Large intestine (tissue), 3 donors: Measurements from ENCODE around the gene AMOTL2. TPM values are rescaled to one million over a fixed set of nuclear protein-coding genes. Genes with fewer than 3 reads are reported as not detected.

ENCODE experiments used
- DNase-seq, 2 donors: peaks; one replicate each; pipeline versions ENCODE4 v3.0.0 to v3.0.0-alpha.2; 2013
- H3K27ac ChIP-seq: one replicate; pipeline ENCODE4 v1.5.1; 2013; ENCODE audit warnings: low read length
- H3K27me3 ChIP-seq: 2 replicates; pipeline ENCODE4 v1.6.1; 2013; ENCODE audit warnings: low read length; ENCODE audit not compliant: control insufficient read depth, insufficient read depth
- H3K36me3 ChIP-seq: 2 replicates; pipeline ENCODE4 v1.6.1; 2013; ENCODE audit warnings: low read length; ENCODE audit not compliant: control insufficient read depth, insufficient read depth
- H3K4me1 ChIP-seq: one replicate; pipeline ENCODE4 v1.6.1; 2013; ENCODE audit warnings: low read length; ENCODE audit not compliant: control insufficient read depth, insufficient read depth
- H3K4me3 ChIP-seq: one replicate; pipeline ENCODE4 v1.5.1; 2013; ENCODE audit warnings: low read length
- H3K9me3 ChIP-seq: one replicate; pipeline ENCODE4 v1.6.1; 2013; ENCODE audit warnings: mild to moderate bottlenecking, low read depth, low read length, moderate library complexity; ENCODE audit not compliant: control insufficient read depth
- WGBS: methylation state at CpG from one replicate; pipeline ENCODE4 v1.1.5; 2013; ENCODE audit warnings: low lambda C conversion rate; ENCODE audit not compliant: insufficient coverage; 5-methylcytosine and 5-hydroxymethylcytosine counted together
- polyA plus RNA-seq: library from polyadenylated mRNA; unstranded; fragments of 120-200 nt; gene quantifications from one replicate; pipeline ENCODE4 v1.2.1, GENCODE V29; 2013

AMOTL2 gene
- polyA plus RNA-seq, 1 donor, result 36.0 TPM

- Histone ChIP-seq H3K36me3 (no peaks in the 10 kb centered on the region), H3K27ac (peak overlapping the region; percentile 85), H3K27me3 (no peaks in the 10 kb centered on the region), H3K9me3 (no peaks in the 10 kb centered on the region), H3K4me1 (peaks cover 44% of the 10 kb centered on the region), H3K4me3 (no peak overlapping the region)
- no CpG with 5 or more reads among the region's 9 CpGs for WGBS
- peak; percentile 89 to 96 for DNase-seq
These were observed 64.1 kb downstream of the AMOTL2 start for GRCh38 chr3:134309987-134310700.

- Histone ChIP-seq H3K4me3 (no peak overlapping the region), H3K36me3 (no peaks in the 10 kb centered on the region), H3K4me1 (peaks cover 37% of the 10 kb centered on the region), H3K27ac (peak overlapping the region; percentile 81), H3K27me3 (no peaks in the 10 kb centered on the region), H3K9me3 (no peaks in the 10 kb centered on the region)
- peak; percentile 75 to 81 for DNase-seq
- no CpG with 5 or more reads among the region's 11 CpGs for WGBS
These were observed 65.8 kb downstream of the AMOTL2 start for GRCh38 chr3:134308350-134308891.

GRCh38 chr3:134307425-134307824 lies 66.8 kb downstream of the AMOTL2 start:
- Histone ChIP-seq H3K9me3 (no peaks in the 10 kb centered on the region), H3K27me3 (no peaks in the 10 kb centered on the region), H3K27ac (no peak overlapping the region), H3K4me1 (peaks cover 37% of the 10 kb centered on the region), H3K4me3 (no peak overlapping the region), H3K36me3 (no peaks in the 10 kb centered on the region)
- DNase-seq, result no peak
- WGBS, result no CpG with 5 or more reads among the region's 2 CpGs

- no peak for DNase-seq
- Histone ChIP-seq H3K9me3 (no peaks in the 10 kb centered on the region), H3K4me1 (peaks cover 30% of the 10 kb centered on the region), H3K4me3 (no peak overlapping the region), H3K27me3 (no peaks in the 10 kb centered on the region), H3K36me3 (no peaks in the 10 kb centered on the region), H3K27ac (no peak overlapping the region)
- no CpG with 5 or more reads among the region's 7 CpGs for WGBS
These were observed 67.9 kb downstream of the AMOTL2 start for GRCh38 chr3:134306320-134306719.

Other genes with a start within 250 kb of the AMOTL2 start
- 55.7 TPM for gene RYK, start 123.6 kb downstream of the AMOTL2 start, polyA plus RNA-seq
- gene ANAPC13, start 111.5 kb upstream of the AMOTL2 start, polyA plus RNA-seq, result 77.1 TPM
- gene CEP63, start 111.6 kb upstream of the AMOTL2 start, polyA plus RNA-seq, result 23.8 TPM